GM20000 (cell line): Measurements from ENCODE around the gene PARVB.

Experiments used
- DNase-seq: peaks from one replicate; pipeline ENCODE4 v3.0.0; 2012; ENCODE audit warnings: low spot score
- CTCF ChIP-seq: IDR thresholded peaks from 2 replicates; pipeline ENCODE4 v1.5.1; 2012; ENCODE audit warnings: mild to moderate bottlenecking, control low read depth; ENCODE audit errors: extremely low read depth, missing control alignments

PARVB gene

GRCh38 chr22:44158816-44159215 lies 134.7 kb downstream of the PARVB start:
- TF ChIP-seq CTCF, result no peak
- DNase-seq, result no peak

GRCh38 chr22:44159221-44159620 lies 135.1 kb downstream of the PARVB start:
- DNase-seq, result no peak
- no peak for TF ChIP-seq CTCF

GRCh38 chr22:44159811-44160210 lies 135.7 kb downstream of the PARVB start:
- TF ChIP-seq CTCF, result no peak
- DNase-seq, result no peak

GRCh38 chr22:44160421-44160820 lies 136.3 kb downstream of the PARVB start:
- no peak for TF ChIP-seq CTCF
- no peak for DNase-seq

GRCh38 chr22:44161673-44162072 lies 137.6 kb downstream of the PARVB start:
- no peak for DNase-seq
- TF ChIP-seq CTCF, result no peak

- DNase-seq, result no peak
- no peak for TF ChIP-seq CTCF
Measured at GRCh38 chr22:44162960-44163359, 138.9 kb downstream of the PARVB start.

- no peak for TF ChIP-seq CTCF
- DNase-seq, result no peak
Measured at GRCh38 chr22:44163536-44163935, 139.4 kb downstream of the PARVB start.
